Measurements from ENCODE around the gene C8A.

DNA sequence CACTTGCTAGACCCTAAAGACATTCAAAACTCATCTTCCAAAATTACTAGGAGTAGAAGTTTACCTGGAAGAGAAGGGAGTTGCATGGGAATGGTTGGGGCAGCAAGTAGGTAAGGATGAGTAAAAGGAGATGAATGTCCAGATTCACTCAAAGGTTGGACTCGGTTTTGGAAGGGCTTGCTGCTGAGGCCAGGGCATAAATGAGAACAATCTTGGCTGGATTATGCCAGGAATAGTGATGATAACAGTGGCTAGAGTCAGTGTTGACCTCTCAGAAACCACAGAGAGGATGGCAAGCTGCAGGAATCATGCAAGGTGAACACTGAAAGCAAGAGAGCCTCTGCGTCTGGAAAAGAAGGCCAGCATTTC lies 43.4 kb downstream of the C8A start:
- TF ChIP-seq, protein P1, sequence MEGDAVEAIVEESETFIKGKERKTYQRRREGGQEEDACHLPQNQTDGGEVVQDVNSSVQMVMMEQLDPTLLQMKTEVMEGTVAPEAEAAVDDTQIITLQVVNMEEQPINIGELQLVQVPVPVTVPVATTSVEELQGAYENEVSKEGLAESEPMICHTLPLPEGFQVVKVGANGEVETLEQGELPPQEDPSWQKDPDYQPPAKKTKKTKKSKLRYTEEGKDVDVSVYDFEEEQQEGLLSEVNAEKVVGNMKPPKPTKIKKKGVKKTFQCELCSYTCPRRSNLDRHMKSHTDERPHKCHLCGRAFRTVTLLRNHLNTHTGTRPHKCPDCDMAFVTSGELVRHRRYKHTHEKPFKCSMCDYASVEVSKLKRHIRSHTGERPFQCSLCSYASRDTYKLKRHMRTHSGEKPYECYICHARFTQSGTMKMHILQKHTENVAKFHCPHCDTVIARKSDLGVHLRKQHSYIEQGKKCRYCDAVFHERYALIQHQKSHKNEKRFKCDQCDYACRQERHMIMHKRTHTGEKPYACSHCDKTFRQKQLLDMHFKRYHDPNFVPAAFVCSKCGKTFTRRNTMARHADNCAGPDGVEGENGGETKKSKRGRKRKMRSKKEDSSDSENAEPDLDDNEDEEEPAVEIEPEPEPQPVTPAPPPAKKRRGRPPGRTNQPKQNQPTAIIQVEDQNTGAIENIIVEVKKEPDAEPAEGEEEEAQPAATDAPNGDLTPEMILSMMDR (conservative IDR thresholded peaks at IDR 0.05) = no peak
- TF ChIP-seq EZH2 (IDR thresholded peaks at IDR 0.05; ENCODE audit: low read depth) = no peak
